Measurements from ENCODE around the gene LRMDA. TPM values are rescaled to one million over a fixed set of nuclear protein-coding genes. Genes with fewer than 3 reads are reported as not detected.

The LRMDA gene
- total RNA-seq, 1 donor from 2014 or later = 29.9 TPM

- Histone ChIP-seq H3K27me3 (ENCODE audit: low read depth) (no peaks in the 10 kb centered on the region), H3K27ac (no peak overlapping the region), H3K9me3 (no peaks in the 10 kb centered on the region), H3K4me1 (no peaks in the 10 kb centered on the region), H3K4me3 (no peak overlapping the region), H3K36me3 (no peaks in the 10 kb centered on the region)
- DNase-seq (no peak), ATAC-seq (no peak)
- intact Hi-C loops (cut with DNase I) = no loop called here
- TF ChIP-seq CTCF (IDR thresholded peaks at IDR 0.05) = no peak
Observed at GRCh38 chr10:75984067-75984466, 552.6 kb downstream of the LRMDA start.

GRCh38 chr10:75987616-75988015 is 556.2 kb downstream of the LRMDA start:
- no peak overlapping the region for H3K27ac ChIP-seq
- H3K27me3 ChIP-seq (ENCODE audit: low read depth) = no peaks in the 10 kb centered on the region
- no peaks in the 10 kb centered on the region for H3K36me3 ChIP-seq
- no peak overlapping the region for H3K4me3 ChIP-seq
- no peak for TF ChIP-seq CTCF (IDR thresholded peaks at IDR 0.05)
- no peak for DNase-seq
- no peaks in the 10 kb centered on the region for H3K4me1 ChIP-seq
- intact Hi-C loops (cut with DNase I) = no loop called here
- H3K9me3 ChIP-seq = no peaks in the 10 kb centered on the region
- no peak for ATAC-seq

GRCh38 chr10:75994357-75995040 is 563.1 kb downstream of the LRMDA start:
- DNase-seq (no peak), ATAC-seq (no peak)
- Histone ChIP-seq H3K27ac (no peak overlapping the region), H3K4me3 (no peak overlapping the region), H3K9me3 (no peaks in the 10 kb centered on the region), H3K27me3 (ENCODE audit: low read depth) (no peaks in the 10 kb centered on the region), H3K4me1 (no peaks in the 10 kb centered on the region), H3K36me3 (no peaks in the 10 kb centered on the region)
- TF ChIP-seq CTCF (IDR thresholded peaks at IDR 0.05) = no peak
- intact Hi-C loops (cut with DNase I) = no loop called here

DNA sequence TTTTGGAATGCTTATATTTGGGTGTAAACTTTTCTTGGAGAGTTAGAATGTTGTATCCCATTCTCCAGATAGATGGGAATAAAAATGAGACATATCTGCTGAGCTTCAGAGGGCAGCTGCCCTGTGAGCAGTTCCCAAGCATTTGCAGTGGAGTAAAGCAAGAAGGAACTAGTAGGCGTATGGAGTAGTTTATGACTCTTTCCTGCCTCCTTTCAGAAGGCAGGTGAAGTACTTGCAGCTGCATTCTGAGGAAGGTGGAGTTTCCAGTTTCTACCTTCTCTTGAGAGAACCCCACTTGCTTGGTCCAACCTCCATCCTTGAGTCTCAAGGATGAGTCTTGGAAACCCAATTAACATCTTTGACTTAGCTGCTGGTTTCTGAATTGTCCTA is 563.6 kb downstream of the LRMDA start:
- ATAC-seq = no peak
- H3K27me3 ChIP-seq (ENCODE audit: low read depth) = no peaks in the 10 kb centered on the region
- H3K4me3 ChIP-seq = no peak overlapping the region
- no peak for DNase-seq
- H3K27ac ChIP-seq = no peak overlapping the region
- no peaks in the 10 kb centered on the region for H3K36me3 ChIP-seq
- no peak for TF ChIP-seq CTCF (IDR thresholded peaks at IDR 0.05)
- no peaks in the 10 kb centered on the region for H3K9me3 ChIP-seq
- intact Hi-C loops (cut with DNase I) = no loop called here
- H3K4me1 ChIP-seq = no peaks in the 10 kb centered on the region

GRCh38 chr10:75995720-75996119 is 564.3 kb downstream of the LRMDA start:
- no peak overlapping the region for H3K4me3 ChIP-seq
- no peaks in the 10 kb centered on the region for H3K36me3 ChIP-seq
- H3K27me3 ChIP-seq (ENCODE audit: low read depth) = no peaks in the 10 kb centered on the region
- no peaks in the 10 kb centered on the region for H3K4me1 ChIP-seq
- TF ChIP-seq CTCF (IDR thresholded peaks at IDR 0.05) = no peak
- H3K9me3 ChIP-seq = no peaks in the 10 kb centered on the region
- H3K27ac ChIP-seq = no peak overlapping the region
- DNase-seq (no peak), ATAC-seq (no peak)
- intact Hi-C loops (cut with DNase I) = no loop called here
